ENCODE measurements around the gene STOML3.

Gene STOML3

GRCh38 chr13:38990693-38991092 lies at the start of gene STOML3:
Gene STOML3 (minus strand): TSS chr13:38990831. CDS start chr13:38990721, 110 bp downstream.
- no peak within 1 kb of the TSS for H3K4me3 ChIP-seq (ENCODE audit: low read depth, low read length)
- TF ChIP-seq, protein P1, sequence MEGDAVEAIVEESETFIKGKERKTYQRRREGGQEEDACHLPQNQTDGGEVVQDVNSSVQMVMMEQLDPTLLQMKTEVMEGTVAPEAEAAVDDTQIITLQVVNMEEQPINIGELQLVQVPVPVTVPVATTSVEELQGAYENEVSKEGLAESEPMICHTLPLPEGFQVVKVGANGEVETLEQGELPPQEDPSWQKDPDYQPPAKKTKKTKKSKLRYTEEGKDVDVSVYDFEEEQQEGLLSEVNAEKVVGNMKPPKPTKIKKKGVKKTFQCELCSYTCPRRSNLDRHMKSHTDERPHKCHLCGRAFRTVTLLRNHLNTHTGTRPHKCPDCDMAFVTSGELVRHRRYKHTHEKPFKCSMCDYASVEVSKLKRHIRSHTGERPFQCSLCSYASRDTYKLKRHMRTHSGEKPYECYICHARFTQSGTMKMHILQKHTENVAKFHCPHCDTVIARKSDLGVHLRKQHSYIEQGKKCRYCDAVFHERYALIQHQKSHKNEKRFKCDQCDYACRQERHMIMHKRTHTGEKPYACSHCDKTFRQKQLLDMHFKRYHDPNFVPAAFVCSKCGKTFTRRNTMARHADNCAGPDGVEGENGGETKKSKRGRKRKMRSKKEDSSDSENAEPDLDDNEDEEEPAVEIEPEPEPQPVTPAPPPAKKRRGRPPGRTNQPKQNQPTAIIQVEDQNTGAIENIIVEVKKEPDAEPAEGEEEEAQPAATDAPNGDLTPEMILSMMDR (IDR thresholded peaks at IDR 0.05; ENCODE audit: borderline replicate concordance, insufficient read depth, low read depth, low read length) = no peak

- H3K4me3 ChIP-seq (ENCODE audit: low read depth, low read length) = no peak overlapping the region
- TF ChIP-seq, protein P1 (IDR thresholded peaks at IDR 0.05; ENCODE audit: borderline replicate concordance, insufficient read depth, low read depth, low read length) = no peak
Measured at GRCh38 chr13:39040206-39040605, 49.6 kb upstream of the STOML3 start.

GRCh38 chr13:39039041-39039440 lies 48.4 kb upstream of the STOML3 start:
- TF ChIP-seq, protein P1 (IDR thresholded peaks at IDR 0.05; ENCODE audit: borderline replicate concordance, insufficient read depth, low read depth, low read length) = no peak
- peak overlapping the region; percentile 81 for H3K4me3 ChIP-seq (ENCODE audit: low read depth, low read length)

DNA sequence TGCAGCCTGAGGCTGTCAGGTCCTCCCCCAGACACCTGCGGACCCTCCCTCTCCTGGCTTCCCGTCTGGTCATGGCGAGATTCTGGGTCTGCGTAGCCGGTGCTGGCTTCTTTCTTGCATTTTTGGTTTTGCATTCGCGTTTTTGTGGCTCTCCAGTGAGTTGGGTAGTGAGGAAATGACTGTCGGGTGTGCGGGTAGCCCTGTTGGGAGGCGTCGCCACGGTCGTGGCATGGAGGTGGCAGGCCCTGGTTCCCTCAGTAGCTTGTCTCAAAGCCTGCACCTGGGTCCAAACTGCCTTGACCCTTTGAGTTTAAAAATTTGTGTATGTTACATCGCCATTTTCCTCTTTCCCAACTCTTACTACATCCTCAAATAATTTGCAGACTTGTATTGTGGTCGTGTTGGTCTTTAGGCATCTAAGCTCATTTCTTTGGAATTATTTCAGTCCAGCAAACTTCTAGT lies 48.0 kb upstream of the STOML3 start:
- peak overlapping the region; percentile 81 for H3K4me3 ChIP-seq (ENCODE audit: low read depth, low read length)
- TF ChIP-seq, protein P1 (IDR thresholded peaks at IDR 0.05; ENCODE audit: borderline replicate concordance, insufficient read depth, low read depth, low read length) = no peak

DNA sequence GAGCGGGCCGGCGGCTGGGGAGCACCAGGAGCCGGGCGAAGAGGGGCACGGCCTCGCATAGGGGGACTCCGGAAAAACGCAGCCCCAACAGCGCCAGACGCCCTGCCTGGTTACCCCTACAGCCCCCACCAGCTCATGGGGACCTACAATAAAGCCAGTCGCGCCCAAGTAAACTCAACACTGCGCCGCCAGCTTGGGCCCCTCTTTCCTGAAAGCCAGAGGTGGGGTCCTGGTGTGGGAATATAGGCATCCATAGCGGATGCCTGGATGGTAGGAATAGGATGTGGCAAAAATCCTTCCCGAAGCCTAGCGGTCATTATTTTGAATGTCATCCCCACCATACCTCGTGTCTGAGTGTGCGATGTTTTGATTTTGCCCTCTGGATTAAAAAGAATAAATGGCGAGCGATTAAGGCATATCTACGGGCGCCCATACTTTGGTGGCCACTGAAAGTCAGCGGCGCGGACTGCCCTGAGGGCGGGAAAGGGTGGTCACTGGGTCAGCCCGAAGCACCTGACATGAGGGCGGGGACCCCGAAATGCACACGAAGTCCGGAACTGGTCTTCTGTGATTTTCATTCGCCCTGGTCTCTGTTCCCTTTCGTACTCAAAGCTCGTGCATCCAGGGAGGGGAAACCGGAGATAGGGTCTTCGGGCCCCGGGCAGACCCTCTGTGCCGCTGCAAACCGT lies 47.4 kb upstream of the STOML3 start, which contains the start of the genes NHLRC3 and PROSER1:
TSS of gene NHLRC3 (plus strand) at position 577 of the 689 bp plus-strand sequence. CDS start 184 bp downstream, outside the sequence.
TSS of gene PROSER1 (minus strand) at position 210 of the 689 bp plus-strand sequence. CDS start 847 bp downstream, outside the sequence.
- peak within 1 kb of the TSS; percentile 81 for H3K4me3 ChIP-seq (ENCODE audit: low read depth, low read length)
- TF ChIP-seq, protein P1 (IDR thresholded peaks at IDR 0.05; ENCODE audit: borderline replicate concordance, insufficient read depth, low read depth, low read length) = no peak

DNA sequence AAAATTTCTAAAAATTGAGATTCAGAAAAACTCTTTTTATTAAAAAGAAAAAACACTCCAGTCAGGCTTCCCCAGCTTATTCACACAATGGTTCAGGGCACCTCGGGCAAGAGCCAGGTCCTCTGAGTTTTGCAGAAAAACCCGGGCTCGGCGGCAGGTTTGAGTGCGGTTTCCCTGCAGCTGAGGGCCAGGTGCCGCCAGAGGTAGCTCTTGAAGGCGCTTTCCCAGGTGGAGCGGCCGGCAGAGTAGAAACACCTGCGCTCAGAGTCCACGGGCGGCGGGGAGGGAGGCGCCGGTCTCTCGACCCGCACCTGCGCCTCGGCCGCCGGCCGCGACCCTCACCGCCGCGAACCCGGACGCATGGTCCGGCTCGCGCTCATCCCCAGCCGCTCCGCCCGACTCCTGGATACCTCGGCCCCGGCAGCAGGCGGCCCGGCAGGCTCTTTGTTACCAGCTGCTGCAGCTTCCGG lies 46.8 kb upstream of the STOML3 start:
- peak overlapping the region; percentile 81 for H3K4me3 ChIP-seq (ENCODE audit: low read depth, low read length)

More for the DNA sequence above, 46.8 kb upstream of the STOML3 start:
- TF ChIP-seq, protein P1 (IDR thresholded peaks at IDR 0.05; ENCODE audit: borderline replicate concordance, insufficient read depth, low read depth, low read length) = no peak

Data from GM12875 (cell line).